ENCODE results near the gene PLA2G4C.

GRCh38 chr19:48081106-48081505 lies 29.5 kb downstream of the PLA2G4C start:
- TF ChIP-seq CTCF (IDR thresholded peaks at IDR 0.05): no peak
- no peak for TF ChIP-seq EP300 (IDR thresholded peaks at IDR 0.05)
- no peak for TF ChIP-seq POLR2A (IDR thresholded peaks at IDR 0.05)
- no peak for TF ChIP-seq POLR2AphosphoS5 (IDR thresholded peaks at IDR 0.05)

Measured in gastroesophageal sphincter (tissue), 3 donors.